ENCODE data around the gene VPS13C.

The VPS13C gene

DNA sequence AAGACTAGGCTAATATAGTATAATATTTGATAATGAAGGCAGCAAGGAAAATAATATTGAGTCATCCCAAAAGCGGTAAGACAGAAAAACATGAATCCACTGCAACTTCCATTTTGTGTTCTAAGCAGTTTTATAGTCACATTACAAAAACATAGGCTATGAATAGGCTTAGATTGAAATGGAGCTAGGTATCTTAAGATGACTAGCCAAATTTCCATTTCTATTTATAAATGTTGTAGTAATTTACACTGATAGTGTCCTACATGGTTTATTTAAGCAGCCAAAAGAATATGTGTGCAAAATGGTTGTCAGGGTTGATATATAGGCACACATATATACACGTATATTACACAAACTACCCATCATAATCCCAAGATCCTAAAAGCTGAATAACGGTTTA is 82.0 kb downstream of the VPS13C start:
- TF ChIP-seq, protein P1, sequence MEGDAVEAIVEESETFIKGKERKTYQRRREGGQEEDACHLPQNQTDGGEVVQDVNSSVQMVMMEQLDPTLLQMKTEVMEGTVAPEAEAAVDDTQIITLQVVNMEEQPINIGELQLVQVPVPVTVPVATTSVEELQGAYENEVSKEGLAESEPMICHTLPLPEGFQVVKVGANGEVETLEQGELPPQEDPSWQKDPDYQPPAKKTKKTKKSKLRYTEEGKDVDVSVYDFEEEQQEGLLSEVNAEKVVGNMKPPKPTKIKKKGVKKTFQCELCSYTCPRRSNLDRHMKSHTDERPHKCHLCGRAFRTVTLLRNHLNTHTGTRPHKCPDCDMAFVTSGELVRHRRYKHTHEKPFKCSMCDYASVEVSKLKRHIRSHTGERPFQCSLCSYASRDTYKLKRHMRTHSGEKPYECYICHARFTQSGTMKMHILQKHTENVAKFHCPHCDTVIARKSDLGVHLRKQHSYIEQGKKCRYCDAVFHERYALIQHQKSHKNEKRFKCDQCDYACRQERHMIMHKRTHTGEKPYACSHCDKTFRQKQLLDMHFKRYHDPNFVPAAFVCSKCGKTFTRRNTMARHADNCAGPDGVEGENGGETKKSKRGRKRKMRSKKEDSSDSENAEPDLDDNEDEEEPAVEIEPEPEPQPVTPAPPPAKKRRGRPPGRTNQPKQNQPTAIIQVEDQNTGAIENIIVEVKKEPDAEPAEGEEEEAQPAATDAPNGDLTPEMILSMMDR (IDR thresholded peaks at IDR 0.05; ENCODE audit: insufficient read depth, low read length, poor library complexity, severe bottlenecking) = no peak
- H3K4me3 ChIP-seq (replicated peaks; ENCODE audit: low read depth, low read length) = no peak overlapping the region
- no peak for DNase-seq (ENCODE audit: extremely low read depth, insufficient read length)
- no peaks in the 10 kb centered on the region for H3K27me3 ChIP-seq (replicated peaks; ENCODE audit: control insufficient read depth, insufficient read depth, low read length)
- H3K36me3 ChIP-seq (ENCODE audit: control insufficient read depth, insufficient read depth, low read length) = peaks cover 3% of the 10 kb centered on the region; the same call in 1 of the 2 replicates

DNA sequence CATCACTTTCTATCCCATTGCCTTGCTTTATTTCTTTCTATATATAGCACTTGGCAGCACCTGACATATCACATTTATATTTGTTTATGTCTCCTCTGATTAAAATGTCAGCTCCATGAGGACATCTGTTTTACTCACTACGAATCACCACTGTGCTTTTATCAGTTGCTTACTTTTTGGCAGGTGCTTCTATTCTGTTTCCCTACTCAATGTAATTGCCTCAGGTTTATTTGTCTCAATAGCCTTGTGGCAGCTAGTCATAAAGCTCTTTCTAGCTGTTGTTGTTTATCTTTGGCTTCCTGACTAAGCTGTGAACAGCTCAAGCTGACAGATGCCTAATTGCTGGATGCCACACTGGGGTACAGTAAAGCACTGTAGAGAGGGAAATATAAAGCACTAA is 85.5 kb downstream of the VPS13C start:
- Histone ChIP-seq H3K4me3 (replicated peaks; ENCODE audit: low read depth, low read length) (no peak overlapping the region), H3K27me3 (replicated peaks; ENCODE audit: control insufficient read depth, insufficient read depth, low read length) (no peaks in the 10 kb centered on the region), H3K36me3 (ENCODE audit: control insufficient read depth, insufficient read depth, low read length) (peaks cover 5% of the 10 kb centered on the region)
- DNase-seq (ENCODE audit: extremely low read depth, insufficient read length) = no peak
- TF ChIP-seq, protein P1 (IDR thresholded peaks at IDR 0.05; ENCODE audit: insufficient read depth, low read length, poor library complexity, severe bottlenecking) = no peak

DNA sequence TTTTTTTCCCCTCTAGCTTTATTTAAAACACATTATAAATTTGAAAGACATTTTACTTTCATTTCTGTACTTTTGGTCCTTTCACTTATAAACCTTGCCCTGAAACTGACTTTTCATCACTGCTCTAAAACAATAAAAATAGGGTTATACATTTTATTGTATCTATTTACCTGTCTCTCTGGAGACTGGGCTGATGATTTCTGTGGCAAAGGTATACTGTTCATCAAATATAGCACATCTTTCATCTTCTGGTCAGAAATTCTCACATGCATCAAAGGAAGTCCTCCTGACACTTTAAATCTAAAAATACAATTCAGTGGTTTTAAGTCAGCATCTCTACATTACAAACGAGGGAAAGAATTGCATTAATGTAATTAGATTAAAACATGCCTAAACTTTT is 86.1 kb downstream of the VPS13C start:
- TF ChIP-seq, protein P1 (IDR thresholded peaks at IDR 0.05; ENCODE audit: insufficient read depth, low read length, poor library complexity, severe bottlenecking) = no peak
- Histone ChIP-seq H3K4me3 (replicated peaks; ENCODE audit: low read depth, low read length) (no peak overlapping the region), H3K27me3 (replicated peaks; ENCODE audit: control insufficient read depth, insufficient read depth, low read length) (no peaks in the 10 kb centered on the region), H3K36me3 (ENCODE audit: control insufficient read depth, insufficient read depth, low read length) (peaks cover 5% of the 10 kb centered on the region)
- no peak for DNase-seq (ENCODE audit: extremely low read depth, insufficient read length)

DNA sequence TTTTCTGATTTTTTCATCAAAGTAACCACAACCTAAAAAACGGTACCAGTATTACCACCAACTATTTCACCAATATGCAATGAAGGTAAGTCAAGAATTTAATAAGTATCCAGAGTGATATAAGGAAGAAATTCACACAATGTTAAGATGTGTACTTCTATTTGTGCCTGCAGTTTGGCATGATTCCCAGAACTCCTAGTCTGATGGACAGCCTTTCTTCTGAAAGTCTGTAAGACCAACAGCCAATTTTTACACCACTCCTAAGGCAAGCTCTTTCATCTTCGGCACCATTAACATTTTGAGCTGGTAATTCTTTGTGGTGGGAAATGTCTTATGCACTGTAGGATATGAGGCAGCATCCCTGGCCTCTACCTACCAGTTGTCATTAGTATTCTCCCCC is 108.3 kb downstream of the VPS13C start:
- Histone ChIP-seq H3K36me3 (ENCODE audit: control insufficient read depth, insufficient read depth, low read length) (peaks cover 2% of the 10 kb centered on the region), H3K27me3 (replicated peaks; ENCODE audit: control insufficient read depth, insufficient read depth, low read length) (no peaks in the 10 kb centered on the region), H3K4me3 (replicated peaks; ENCODE audit: low read depth, low read length) (no peak overlapping the region)
- DNase-seq (ENCODE audit: extremely low read depth, insufficient read length) = no peak
- TF ChIP-seq, protein P1 (IDR thresholded peaks at IDR 0.05; ENCODE audit: insufficient read depth, low read length, poor library complexity, severe bottlenecking) = no peak

DNA sequence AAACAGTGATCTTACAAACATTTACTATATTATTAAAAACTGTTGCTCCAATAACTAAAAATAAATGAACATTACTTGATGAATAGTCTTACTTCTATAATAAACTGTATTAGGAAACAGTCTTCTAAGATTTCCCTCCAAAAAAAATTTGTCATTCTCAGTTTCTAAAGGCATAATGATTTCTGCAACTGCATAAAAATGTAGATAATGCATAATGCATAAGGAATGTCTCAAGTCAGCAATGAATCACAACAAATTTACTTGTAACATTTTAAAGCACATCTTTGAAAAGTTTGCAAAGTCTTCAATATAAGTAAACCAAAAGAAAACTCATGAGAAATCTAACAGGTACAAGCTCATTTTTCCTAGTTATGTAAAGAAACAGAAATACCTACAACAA is 113.5 kb downstream of the VPS13C start:
- H3K36me3 ChIP-seq (ENCODE audit: control insufficient read depth, insufficient read depth, low read length) = no peaks in the 10 kb centered on the region; the same call in 1 of the 2 replicates
- H3K27me3 ChIP-seq (replicated peaks; ENCODE audit: control insufficient read depth, insufficient read depth, low read length) = no peaks in the 10 kb centered on the region
- no peak overlapping the region for H3K4me3 ChIP-seq (replicated peaks; ENCODE audit: low read depth, low read length)
- DNase-seq (ENCODE audit: extremely low read depth, insufficient read length) = no peak
- TF ChIP-seq, protein P1 (IDR thresholded peaks at IDR 0.05; ENCODE audit: insufficient read depth, low read length, poor library complexity, severe bottlenecking) = no peak

DNA sequence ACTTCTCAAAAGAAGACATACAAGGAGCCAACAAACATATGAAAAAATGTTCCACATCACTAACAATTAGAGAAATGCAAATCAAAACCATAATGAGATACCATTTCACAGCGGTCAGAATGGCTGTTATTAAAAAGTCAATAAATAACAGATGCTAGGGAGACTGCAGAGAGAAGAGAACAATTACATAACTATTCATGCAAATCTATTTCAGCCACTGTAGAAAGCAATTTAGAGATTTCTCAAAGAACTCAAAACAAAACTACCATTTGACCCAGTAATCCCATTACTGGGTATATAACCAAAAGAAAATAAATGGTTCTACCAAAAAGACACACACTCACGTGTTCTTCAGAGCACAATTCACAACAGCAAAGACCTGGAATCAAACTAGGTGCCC is 116.3 kb downstream of the VPS13C start:
- TF ChIP-seq, protein P1 (IDR thresholded peaks at IDR 0.05; ENCODE audit: insufficient read depth, low read length, poor library complexity, severe bottlenecking) = no peak
- H3K36me3 ChIP-seq (ENCODE audit: control insufficient read depth, insufficient read depth, low read length) = no peaks in the 10 kb centered on the region; the same call in 1 of the 2 replicates
- DNase-seq (ENCODE audit: extremely low read depth, insufficient read length) = no peak
- no peak overlapping the region for H3K4me3 ChIP-seq (replicated peaks; ENCODE audit: low read depth, low read length)
- H3K27me3 ChIP-seq (replicated peaks; ENCODE audit: control insufficient read depth, insufficient read depth, low read length) = no peaks in the 10 kb centered on the region
